Activated B cell treated with CpG ODN at 0.5 μM for 24 hours (primary cell): ENCODE results near the gene PLXNB1. TPM values are rescaled to one million over a fixed set of nuclear protein-coding genes. Genes with fewer than 3 reads are reported as not detected.

Experiments used
- ATAC-seq: fragments of 200-7000 bp; cut with Tn5 transposase; one replicate; pipeline ENCODE4 v1.10.0; 2021; ENCODE audit warnings: low read depth, mild to moderate bottlenecking, moderate library complexity
- CTCF ChIA-PET: fragments of 350-600 bp; sonication (Branson Sonifier 250); formaldehyde crosslinking; loops from one replicate; lab custom pipeline; 2021; ENCODE audit warnings: antibody characterized with exemption; lab: Charles Lee
- POLR2A ChIA-PET: fragments of 350-600 bp; sonication (Branson Sonifier 250); formaldehyde crosslinking; loops from one replicate; lab custom pipeline; 2021; ENCODE audit warnings: antibody characterized with exemption; lab: Charles Lee
- DNase-seq: peaks from one replicate; pipeline ENCODE4 v3.0.0; 2022
- H3K27ac Mint-ChIP-seq: one replicate; pipeline ENCODE4 v1.8.0; 2020; ENCODE audit warnings: mixed read lengths
- H3K27me3 Mint-ChIP-seq: one replicate; pipeline ENCODE4 v1.8.0; 2021; ENCODE audit warnings: mixed read lengths
- H3K36me3 Mint-ChIP-seq: one replicate; pipeline ENCODE4 v1.8.0; 2021; ENCODE audit warnings: low read depth, mixed read lengths
- H3K4me1 Mint-ChIP-seq: one replicate; pipeline ENCODE4 v1.8.0; 2021; ENCODE audit warnings: mixed read lengths
- H3K4me3 Mint-ChIP-seq: one replicate; pipeline ENCODE4 v1.8.0; 2020; ENCODE audit warnings: mild to moderate bottlenecking, mixed read lengths
- H3K9me3 Mint-ChIP-seq: one replicate; pipeline ENCODE4 v1.8.0; 2020; ENCODE audit warnings: mixed read lengths
- intact Hi-C: fragments of 100-400 bp; cut with micrococcal nuclease; formaldehyde crosslinking; loops from one replicate; pipeline ENCODE4 v1.15.1; 2024
- total RNA-seq: library from RNA; stranded (reverse); gene quantifications from 2 replicates; pipeline ENCODE4 v1.2.3, GENCODE V29; 2022
- TF ChIP-seq, protein P1 (sequence below): fragments of 200-600 bp; IDR thresholded peaks from one replicate; pipeline ENCODE4 v1.8.0; 2022; ENCODE audit warnings: antibody characterized with exemption, mild to moderate bottlenecking

Gene PLXNB1
- total RNA-seq, 1 donor from 2014 or later, result 3.5 TPM

DNA sequence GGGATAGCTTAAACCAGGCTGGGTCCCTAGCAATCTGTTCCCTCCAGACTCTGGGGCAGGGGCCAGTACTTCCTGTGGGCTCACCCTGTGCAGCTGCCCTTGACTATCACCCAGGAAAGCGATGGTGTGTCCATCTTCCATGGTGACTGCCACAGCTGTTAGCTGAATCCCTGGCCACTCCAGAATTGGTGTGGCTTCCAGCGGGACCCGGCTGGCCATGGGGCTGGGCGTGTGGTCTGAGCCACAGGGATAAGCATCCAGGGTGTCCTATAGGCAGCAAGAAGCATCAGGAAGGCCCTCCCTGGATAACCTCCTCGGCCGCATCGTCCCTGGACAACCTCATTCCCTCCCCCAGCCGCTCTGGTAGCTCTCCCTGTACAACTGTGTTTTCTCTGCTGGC lies 7.2 kb downstream of the PLXNB1 start:
- no peaks in the 10 kb centered on the region for H3K9me3 Mint-ChIP-seq
- ATAC-seq (no peak), DNase-seq (no peak)
- intact Hi-C loops, result no loop called here
- TF ChIP-seq, protein P1, sequence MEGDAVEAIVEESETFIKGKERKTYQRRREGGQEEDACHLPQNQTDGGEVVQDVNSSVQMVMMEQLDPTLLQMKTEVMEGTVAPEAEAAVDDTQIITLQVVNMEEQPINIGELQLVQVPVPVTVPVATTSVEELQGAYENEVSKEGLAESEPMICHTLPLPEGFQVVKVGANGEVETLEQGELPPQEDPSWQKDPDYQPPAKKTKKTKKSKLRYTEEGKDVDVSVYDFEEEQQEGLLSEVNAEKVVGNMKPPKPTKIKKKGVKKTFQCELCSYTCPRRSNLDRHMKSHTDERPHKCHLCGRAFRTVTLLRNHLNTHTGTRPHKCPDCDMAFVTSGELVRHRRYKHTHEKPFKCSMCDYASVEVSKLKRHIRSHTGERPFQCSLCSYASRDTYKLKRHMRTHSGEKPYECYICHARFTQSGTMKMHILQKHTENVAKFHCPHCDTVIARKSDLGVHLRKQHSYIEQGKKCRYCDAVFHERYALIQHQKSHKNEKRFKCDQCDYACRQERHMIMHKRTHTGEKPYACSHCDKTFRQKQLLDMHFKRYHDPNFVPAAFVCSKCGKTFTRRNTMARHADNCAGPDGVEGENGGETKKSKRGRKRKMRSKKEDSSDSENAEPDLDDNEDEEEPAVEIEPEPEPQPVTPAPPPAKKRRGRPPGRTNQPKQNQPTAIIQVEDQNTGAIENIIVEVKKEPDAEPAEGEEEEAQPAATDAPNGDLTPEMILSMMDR, result no peak
- no peak overlapping the region for H3K4me3 Mint-ChIP-seq
- CTCF ChIA-PET, result interaction anchor here (1.4 to 1.9 kb wide), 2 partner anchors 13 to 22 kb away, joined by 5 to 8 read pairs; no protein-coding TSS in a partner anchor
- H3K27ac Mint-ChIP-seq, result no peak overlapping the region
- no peaks in the 10 kb centered on the region for H3K36me3 Mint-ChIP-seq
- H3K4me1 Mint-ChIP-seq, result no peaks in the 10 kb centered on the region
- POLR2A ChIA-PET, result interaction anchor here (0.6 kb wide), 1 partner anchor 325 kb away, joined by 7 read pairs; no protein-coding TSS in a partner anchor
- peaks cover 3% of the 10 kb centered on the region for H3K27me3 Mint-ChIP-seq

DNA sequence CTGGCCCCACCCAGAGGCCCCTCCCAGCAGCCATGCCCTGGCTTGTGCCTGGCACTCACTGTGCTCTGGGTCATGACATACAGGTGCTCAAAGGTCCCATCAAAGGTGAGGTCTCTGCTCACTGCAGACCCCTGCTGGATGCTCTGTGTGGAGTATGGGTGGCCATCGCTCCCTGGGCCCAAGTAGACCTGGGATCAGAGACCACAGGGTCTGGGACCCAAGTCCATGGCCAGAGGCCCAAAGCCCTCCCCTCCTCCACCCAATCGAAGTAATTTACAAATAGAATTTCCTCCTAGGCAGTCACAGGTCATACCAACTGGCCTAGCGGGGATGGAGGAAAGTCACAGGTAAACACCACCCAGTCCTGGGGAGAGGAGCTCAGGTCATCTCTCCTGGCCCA lies 7.6 kb downstream of the PLXNB1 start:
- Mint-ChIP-seq H3K27me3 (no peaks in the 10 kb centered on the region), H3K27ac (no peak overlapping the region), H3K9me3 (no peaks in the 10 kb centered on the region), H3K4me3 (no peak overlapping the region), H3K36me3 (no peaks in the 10 kb centered on the region), H3K4me1 (no peaks in the 10 kb centered on the region)
- DNase-seq, result no peak
- intact Hi-C loops, result no loop called here
- CTCF ChIA-PET, result interaction anchor here (1.4 to 1.9 kb wide), 2 partner anchors 14 to 21 kb away, joined by 5 to 8 read pairs; no protein-coding TSS in a partner anchor
- TF ChIP-seq, protein P1, result no peak
- POLR2A ChIA-PET, result interaction anchor here (0.6 kb wide), 1 partner anchor 325 kb away, joined by 7 read pairs; no protein-coding TSS in a partner anchor
- ATAC-seq, result no peak

DNA sequence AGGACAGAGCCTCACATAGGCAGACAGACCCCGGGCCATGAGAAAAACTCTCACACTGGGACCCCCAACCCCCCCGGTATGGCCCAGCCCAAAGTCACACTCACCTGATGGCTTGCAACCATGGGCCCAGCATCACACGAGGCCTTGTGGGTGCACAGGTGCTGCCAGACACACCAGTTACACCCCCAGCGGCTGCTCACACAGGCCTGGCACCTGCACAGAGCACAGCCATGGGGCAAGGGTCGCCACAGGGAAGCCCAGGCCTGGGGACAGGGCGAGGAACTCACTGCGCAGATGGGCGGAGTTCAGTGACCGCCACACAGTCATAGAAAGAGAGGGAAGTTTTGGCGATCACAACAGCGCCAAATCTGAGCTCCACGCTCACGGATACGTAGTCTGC lies 9.3 kb downstream of the PLXNB1 start:
- Mint-ChIP-seq H3K36me3 (no peaks in the 10 kb centered on the region), H3K4me1 (no peaks in the 10 kb centered on the region), H3K9me3 (no peaks in the 10 kb centered on the region), H3K27me3 (no peaks in the 10 kb centered on the region), H3K4me3 (no peak overlapping the region), H3K27ac (no peak overlapping the region)
- intact Hi-C loops, result no loop called here
- DNase-seq (no peak), ATAC-seq (no peak)
- ChIA-PET POLR2A (no interaction called here), CTCF (interaction anchor here (1.0 kb wide), 1 partner anchor 16 kb away, joined by 3 read pairs; no protein-coding TSS in a partner anchor)
- TF ChIP-seq, protein P1, result no peak

DNA sequence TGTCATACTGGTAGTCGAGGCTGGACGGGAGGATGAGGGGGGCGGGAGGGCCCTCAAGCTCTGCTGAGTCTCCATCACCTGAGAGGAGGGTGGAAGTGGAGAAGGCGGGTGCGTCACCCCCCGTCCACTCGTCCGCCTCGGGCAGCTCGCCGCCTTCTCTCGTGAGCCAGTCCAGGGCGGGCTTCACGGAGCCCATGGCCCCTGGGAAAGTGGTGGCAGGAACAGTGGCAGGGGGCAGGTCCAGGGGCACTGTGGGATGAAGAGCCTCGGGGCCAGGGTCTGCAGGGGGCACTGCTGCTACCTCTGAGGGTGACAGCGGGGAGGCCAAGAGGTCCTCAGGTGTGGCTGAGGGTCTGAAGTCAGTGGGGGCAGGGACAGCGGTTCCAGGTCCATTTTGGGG lies 10.3 kb downstream of the PLXNB1 start:
- TF ChIP-seq, protein P1, result no peak
- intact Hi-C loops, result no loop called here
- no peaks in the 10 kb centered on the region for H3K4me1 Mint-ChIP-seq
- ChIA-PET CTCF (no interaction called here), POLR2A (no interaction called here)
- no peak overlapping the region for H3K4me3 Mint-ChIP-seq
- no peaks in the 10 kb centered on the region for H3K27me3 Mint-ChIP-seq
- H3K9me3 Mint-ChIP-seq, result no peaks in the 10 kb centered on the region
- DNase-seq, result no peak
- ATAC-seq, result no peak
- no peak overlapping the region for H3K27ac Mint-ChIP-seq
- H3K36me3 Mint-ChIP-seq, result no peaks in the 10 kb centered on the region

- POLR2A ChIA-PET, result no interaction called here
- Mint-ChIP-seq H3K4me3 (no peak overlapping the region), H3K36me3 (no peaks in the 10 kb centered on the region), H3K9me3 (no peaks in the 10 kb centered on the region), H3K27ac (no peak overlapping the region), H3K27me3 (no peaks in the 10 kb centered on the region), H3K4me1 (no peaks in the 10 kb centered on the region)
- intact Hi-C loops, result no loop called here
- CTCF ChIA-PET, result no interaction called here
- TF ChIP-seq, protein P1, result no peak
- ATAC-seq (no peak), DNase-seq (no peak)
Observed at GRCh38 chr3:48419149-48419548, 10.7 kb downstream of the PLXNB1 start.
